WTC11 (cell line): Measurements from ENCODE around the gene CCDC127. TPM values are rescaled to one million over a fixed set of nuclear protein-coding genes. Genes with fewer than 3 reads are reported as not detected.

Experiments
- ATAC-seq: fragments of 200-7000 bp; cut with Tn5 transposase; 2 replicates; pipeline ENCODE4 v1.10.0; 2021; ENCODE audit warnings: mild to moderate bottlenecking, moderate library complexity
- CTCF ChIA-PET: fragments of 300-600 bp; sonication (Branson Sonifier 250); formaldehyde crosslinking; loops from one replicate; lab custom pipeline; 2021; ENCODE audit warnings: antibody characterized with exemption; lab: Charles Lee
- POLR2A ChIA-PET: fragments of 350-600 bp; sonication (Branson Sonifier 250); formaldehyde crosslinking; loops from one replicate; lab custom pipeline; 2021; ENCODE audit warnings: antibody characterized with exemption; lab: Charles Lee
- DNase-seq: peaks from one replicate; pipeline ENCODE4 v3.0.0; 2021; ENCODE audit warnings: low spot score
- H3K27ac Mint-ChIP-seq: 2 replicates; pipeline ENCODE4 v1.8.0; 2021; ENCODE audit warnings: mixed read lengths
- H3K27me3 Mint-ChIP-seq: 2 replicates; pipeline ENCODE4 v1.8.0; 2021; ENCODE audit warnings: low read depth, mild to moderate bottlenecking, moderate library complexity, mixed read lengths
- H3K36me3 Mint-ChIP-seq: 2 replicates; pipeline ENCODE4 v1.8.0; 2021; ENCODE audit warnings: mixed read lengths
- H3K4me1 Mint-ChIP-seq: 2 replicates; pipeline ENCODE4 v1.8.0; 2022; ENCODE audit warnings: mixed read lengths
- H3K4me3 Mint-ChIP-seq: 2 replicates; pipeline ENCODE4 v1.8.0; 2021; ENCODE audit warnings: mild to moderate bottlenecking, moderate library complexity, mixed read lengths
- H3K9me3 Mint-ChIP-seq: 2 replicates; pipeline ENCODE4 v1.8.0; 2021; ENCODE audit warnings: mixed read lengths
- CBFB ChIP-seq: sonication (generic); formaldehyde crosslinking; IDR thresholded peaks from 2 replicates; pipeline ENCODE4 v1.8.1; 2022; ENCODE audit warnings: mild to moderate bottlenecking, low read depth, missing genetic modification reagents
- CREM ChIP-seq: sonication (generic); formaldehyde crosslinking; IDR thresholded peaks from 2 replicates; pipeline ENCODE4 v1.8.1; 2022; ENCODE audit warnings: mild to moderate bottlenecking, missing genetic modification reagents, moderate library complexity
- EMX1 ChIP-seq: fragments of 250-450 bp; sonication (Bioruptor Pico); IDR thresholded peaks from 2 replicates; pipeline ENCODE4 v1.8.0; 2021; ENCODE audit warnings: mild to moderate bottlenecking
- ERG ChIP-seq: fragments of 250-450 bp; sonication (Bioruptor Pico); IDR thresholded peaks from 2 replicates; pipeline ENCODE4 v1.8.0; 2021; ENCODE audit warnings: mild to moderate bottlenecking
- ETV6 ChIP-seq: sonication (generic); formaldehyde crosslinking; IDR thresholded peaks from 2 replicates; pipeline ENCODE4 v1.8.1; 2022; ENCODE audit warnings: mild to moderate bottlenecking, missing genetic modification reagents
- FOXJ3 ChIP-seq: sonication (generic); formaldehyde crosslinking; IDR thresholded peaks from 2 replicates; pipeline ENCODE4 v1.9.0; 2021; ENCODE audit warnings: missing genetic modification reagents, mild to moderate bottlenecking, borderline replicate concordance
- FOXP1 ChIP-seq: sonication (generic); formaldehyde crosslinking; IDR thresholded peaks from 2 replicates; pipeline ENCODE4 v1.8.0; 2022; ENCODE audit warnings: missing genetic modification reagents, mild to moderate bottlenecking, moderate library complexity, borderline replicate concordance
- PRRX2 ChIP-seq: fragments of 250-450 bp; sonication (Bioruptor Pico); IDR thresholded peaks from 2 replicates; pipeline ENCODE4 v1.8.0; 2021; ENCODE audit warnings: mild to moderate bottlenecking
- RORB ChIP-seq: fragments of 250-450 bp; sonication (Bioruptor Pico); IDR thresholded peaks from 2 replicates; pipeline ENCODE4 v1.9.0; 2021; ENCODE audit warnings: mild to moderate bottlenecking
- SMAD3 ChIP-seq: sonication (generic); formaldehyde crosslinking; IDR thresholded peaks from 2 replicates; pipeline ENCODE4 v1.8.0; 2022; ENCODE audit warnings: missing genetic modification reagents, mild to moderate bottlenecking, borderline replicate concordance
- SMAD4 ChIP-seq: sonication (generic); formaldehyde crosslinking; IDR thresholded peaks from 2 replicates; pipeline ENCODE4 v1.8.0; 2022; ENCODE audit warnings: mild to moderate bottlenecking, missing genetic modification reagents
- SP1 ChIP-seq: sonication (generic); formaldehyde crosslinking; conservative IDR thresholded peaks from 2 replicates; pipeline ENCODE4 v1.8.1; 2022; ENCODE audit warnings: missing genetic modification reagents
- STAT6 ChIP-seq: sonication (generic); formaldehyde crosslinking; conservative IDR thresholded peaks from 2 replicates; pipeline ENCODE4 v1.8.1; 2023; ENCODE audit warnings: mild to moderate bottlenecking, low read depth, missing genetic modification reagents, moderate library complexity
- TCF7 ChIP-seq: sonication (generic); formaldehyde crosslinking; IDR thresholded peaks from 2 replicates; pipeline ENCODE4 v1.8.0; 2022; ENCODE audit warnings: mild to moderate bottlenecking, low read depth, missing genetic modification reagents, moderate library complexity
- USF1 ChIP-seq: sonication (generic); formaldehyde crosslinking; IDR thresholded peaks from 2 replicates; pipeline ENCODE4 v1.8.0; 2022; ENCODE audit warnings: mild to moderate bottlenecking, missing genetic modification reagents
- ZNF425 ChIP-seq: fragments of 250-450 bp; sonication (Bioruptor Pico); conservative IDR thresholded peaks from 2 replicates; pipeline ENCODE4 v1.9.0; 2021; ENCODE audit warnings: mild to moderate bottlenecking
- total RNA-seq: library from RNA; stranded (reverse); gene quantifications from 3 replicates; pipeline ENCODE4 v1.2.3, GENCODE V29; 2021
- TF ChIP-seq, protein P1 (sequence below): sonication (generic); formaldehyde crosslinking; conservative IDR thresholded peaks from 2 replicates; pipeline ENCODE4 v1.8.1; 2022; ENCODE audit warnings: mild to moderate bottlenecking, missing genetic modification reagents
- TF ChIP-seq, protein P2 (sequence below): fragments of 250-450 bp; sonication (Bioruptor Pico); IDR thresholded peaks from 2 replicates; pipeline ENCODE4 v1.9.0; 2021; ENCODE audit warnings: mild to moderate bottlenecking
- TF ChIP-seq, protein P3 (sequence below): fragments of 250-450 bp; sonication (Bioruptor Pico); IDR thresholded peaks from 2 replicates; pipeline ENCODE4 v1.9.0; 2021; ENCODE audit warnings: mild to moderate bottlenecking

The CCDC127 gene
- total RNA-seq, 1 experiment from 2014 or later = 5.3 TPM

DNA sequence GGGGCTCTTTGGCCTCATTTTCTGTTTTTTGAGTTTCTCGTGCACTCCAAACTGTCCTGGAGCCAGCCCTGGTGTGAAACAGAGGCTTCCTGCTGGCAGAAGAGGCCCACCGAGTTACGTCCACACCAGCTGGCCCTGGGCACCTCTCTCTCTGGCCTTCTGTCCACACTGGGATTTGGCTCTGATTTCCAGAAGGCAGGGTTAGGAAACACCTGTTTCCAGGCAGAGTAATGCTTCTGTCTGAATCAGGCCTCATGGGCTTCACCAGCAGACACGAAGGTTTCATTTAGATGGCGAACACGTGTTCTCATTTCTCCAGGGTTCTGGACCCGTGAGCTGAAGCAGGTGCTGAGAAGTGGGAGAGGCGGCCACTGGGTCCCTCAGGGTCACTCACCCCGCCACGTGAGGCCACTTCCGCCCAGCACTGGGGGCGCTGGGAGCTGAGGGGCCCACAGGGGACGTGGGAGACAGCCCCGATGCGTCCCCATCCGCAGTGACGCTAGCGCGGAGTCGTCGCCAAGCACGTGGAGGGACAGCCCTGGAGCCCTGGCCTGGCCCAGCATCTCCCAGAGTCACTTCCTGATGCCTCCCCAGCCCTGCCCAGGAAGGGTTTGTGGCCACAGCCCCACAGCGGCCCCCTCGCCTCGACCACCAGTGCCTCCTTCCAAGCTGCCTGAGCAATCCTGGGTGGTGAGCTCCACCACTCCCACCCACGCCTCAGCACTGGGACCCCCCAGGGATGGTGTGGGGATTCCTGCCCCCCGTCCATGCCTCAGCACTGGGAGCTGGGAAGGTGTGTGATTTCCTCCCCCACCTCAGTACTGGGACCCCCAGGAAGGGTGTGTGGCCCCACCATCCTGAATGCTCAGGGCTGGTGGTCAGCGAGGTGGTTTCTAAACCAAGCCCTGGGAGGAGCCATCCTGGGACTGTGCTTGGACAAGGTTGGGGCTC, 31.6 kb downstream of the CCDC127 start:
- CTCF ChIA-PET = no interaction called here
- H3K4me3 Mint-ChIP-seq = no peak overlapping the region
- POLR2A ChIA-PET = interaction anchor here (0.6 kb wide), 1 partner anchor 323 kb away, joined by 3 read pairs; no protein-coding TSS in a partner anchor
- no peak for DNase-seq
- H3K9me3 Mint-ChIP-seq = no peaks in the 10 kb centered on the region
- no peaks in the 10 kb centered on the region; the same call in 1 of the 2 replicates for H3K27me3 Mint-ChIP-seq
- TF ChIP-seq ETV6 (CRISPR knock-in tag) (no peak), RORB (CRISPR knock-in tag) (no peak), PRRX2 (CRISPR knock-in tag) (no peak), TCF7 (CRISPR knock-in tag) (no peak), SMAD4 (CRISPR knock-in tag) (no peak), FOXP1 (CRISPR knock-in tag) (no peak), CREM (no peak), SMAD3 (CRISPR knock-in tag) (no peak), STAT6 (CRISPR knock-in tag) (no peak), USF1 (no peak), ERG (CRISPR knock-in tag) (no peak), ZNF425 (no peak), FOXJ3 (CRISPR knock-in tag) (no peak), EMX1 (CRISPR knock-in tag) (no peak), CBFB (CRISPR knock-in tag) (no peak), SP1 (CRISPR knock-in tag) (no peak)
- TF ChIP-seq, protein P1, sequence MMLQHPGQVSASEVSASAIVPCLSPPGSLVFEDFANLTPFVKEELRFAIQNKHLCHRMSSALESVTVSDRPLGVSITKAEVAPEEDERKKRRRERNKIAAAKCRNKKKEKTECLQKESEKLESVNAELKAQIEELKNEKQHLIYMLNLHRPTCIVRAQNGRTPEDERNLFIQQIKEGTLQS = no peak
- TF ChIP-seq, protein P2, sequence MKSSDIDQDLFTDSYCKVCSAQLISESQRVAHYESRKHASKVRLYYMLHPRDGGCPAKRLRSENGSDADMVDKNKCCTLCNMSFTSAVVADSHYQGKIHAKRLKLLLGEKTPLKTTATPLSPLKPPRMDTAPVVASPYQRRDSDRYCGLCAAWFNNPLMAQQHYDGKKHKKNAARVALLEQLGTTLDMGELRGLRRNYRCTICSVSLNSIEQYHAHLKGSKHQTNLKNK = no peak
- TF ChIP-seq, protein P3, sequence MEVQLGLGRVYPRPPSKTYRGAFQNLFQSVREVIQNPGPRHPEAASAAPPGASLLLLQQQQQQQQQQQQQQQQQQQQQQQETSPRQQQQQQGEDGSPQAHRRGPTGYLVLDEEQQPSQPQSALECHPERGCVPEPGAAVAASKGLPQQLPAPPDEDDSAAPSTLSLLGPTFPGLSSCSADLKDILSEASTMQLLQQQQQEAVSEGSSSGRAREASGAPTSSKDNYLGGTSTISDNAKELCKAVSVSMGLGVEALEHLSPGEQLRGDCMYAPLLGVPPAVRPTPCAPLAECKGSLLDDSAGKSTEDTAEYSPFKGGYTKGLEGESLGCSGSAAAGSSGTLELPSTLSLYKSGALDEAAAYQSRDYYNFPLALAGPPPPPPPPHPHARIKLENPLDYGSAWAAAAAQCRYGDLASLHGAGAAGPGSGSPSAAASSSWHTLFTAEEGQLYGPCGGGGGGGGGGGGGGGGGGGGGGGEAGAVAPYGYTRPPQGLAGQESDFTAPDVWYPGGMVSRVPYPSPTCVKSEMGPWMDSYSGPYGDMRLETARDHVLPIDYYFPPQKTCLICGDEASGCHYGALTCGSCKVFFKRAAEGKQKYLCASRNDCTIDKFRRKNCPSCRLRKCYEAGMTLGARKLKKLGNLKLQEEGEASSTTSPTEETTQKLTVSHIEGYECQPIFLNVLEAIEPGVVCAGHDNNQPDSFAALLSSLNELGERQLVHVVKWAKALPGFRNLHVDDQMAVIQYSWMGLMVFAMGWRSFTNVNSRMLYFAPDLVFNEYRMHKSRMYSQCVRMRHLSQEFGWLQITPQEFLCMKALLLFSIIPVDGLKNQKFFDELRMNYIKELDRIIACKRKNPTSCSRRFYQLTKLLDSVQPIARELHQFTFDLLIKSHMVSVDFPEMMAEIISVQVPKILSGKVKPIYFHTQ = no peak
- no peak overlapping the region for H3K27ac Mint-ChIP-seq
- ATAC-seq = no peak
- peaks cover 8% of the 10 kb centered on the region for H3K4me1 Mint-ChIP-seq
- H3K36me3 Mint-ChIP-seq = peaks cover 15% of the 10 kb centered on the region
